ENCODE measurements around the gene GRAMD1B.

GRCh38 chr11:123437236-123437979 lies 7.3 kb downstream of the GRAMD1B start:
- TF ChIP-seq EZH2 (IDR thresholded peaks at IDR 0.05; ENCODE audit: borderline replicate concordance) (no peak), CTCF (IDR thresholded peaks at IDR 0.05; ENCODE audit: poor library complexity) (no peak), EZH2phosphoT487 (IDR thresholded peaks at IDR 0.05; ENCODE audit: low read depth, severe bottlenecking, unreplicated experiment) (no peak)
